HG03571 (cell line): ENCODE measurements around the gene DYNLT2.
A peak's percentile ranks its signal among the peaks of the same experiment; 100 is the strongest.

Experiments
- ATAC-seq: cut with Tn5 transposase; IDR thresholded peaks from one replicate; pipeline ENCODE4 v1.9.1; 2021; ENCODE audit not compliant: unreplicated experiment

Gene DYNLT2, protein sequence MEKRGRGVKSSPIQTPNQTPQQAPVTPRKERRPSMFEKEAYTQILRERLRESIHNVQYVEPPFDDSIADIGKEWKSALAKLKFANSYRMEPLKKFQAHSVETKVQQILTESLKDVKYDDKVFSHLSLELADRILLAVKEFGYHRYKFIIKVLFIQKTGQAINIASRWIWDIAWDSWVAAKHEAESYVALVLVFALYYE

DNA sequence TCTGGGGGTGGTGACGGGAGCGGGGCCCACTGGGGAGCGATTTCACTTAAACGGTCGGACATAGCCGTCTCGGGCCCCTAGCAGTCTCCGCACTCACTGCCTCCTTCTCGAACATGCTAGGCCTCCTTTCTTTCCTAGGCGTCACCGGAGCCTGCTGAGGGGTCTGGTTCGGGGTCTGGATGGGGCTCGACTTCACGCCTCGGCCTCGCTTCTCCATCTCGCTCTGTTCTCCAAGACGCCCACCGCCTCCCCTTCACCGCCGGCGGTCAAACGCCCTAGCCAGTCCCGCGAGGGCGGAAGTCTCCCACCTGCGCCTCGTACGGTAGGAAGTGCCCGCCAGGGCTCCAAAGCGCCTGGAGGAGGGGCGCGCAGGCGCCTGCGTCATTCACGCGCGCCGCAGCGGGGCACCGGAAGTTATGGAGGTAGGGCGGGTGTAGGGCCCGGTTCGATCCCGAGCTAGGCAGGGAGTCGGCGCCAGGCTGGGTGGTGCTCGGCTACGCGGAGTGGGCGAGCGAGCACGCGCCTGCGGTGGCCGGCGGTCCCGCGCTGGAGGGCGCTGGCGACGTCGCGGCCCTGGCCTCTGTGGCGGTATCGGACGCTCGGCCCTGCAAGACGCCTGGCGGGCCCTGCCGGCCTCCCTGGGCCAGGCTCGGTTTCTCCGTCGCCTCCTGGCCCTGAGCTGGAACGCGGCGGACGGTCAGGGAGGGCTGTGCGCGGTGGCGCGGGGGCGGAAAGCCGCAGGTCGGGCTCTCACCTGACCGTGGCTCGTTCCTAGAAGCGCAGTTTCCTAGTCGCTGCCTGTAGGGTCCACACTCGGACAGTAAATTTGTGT lies at the start of gene DYNLT2, which contains the start of gene ERMARD:
DYNLT2 (minus strand) TSS at position 331 of the 832 bp plus-strand sequence; CDS start at position 217, 114 bp downstream.
ERMARD (plus strand) TSS at position 381 of the 832 bp plus-strand sequence; CDS start at position 417, 36 bp downstream.
- peak; percentile 97 for ATAC-seq

DNA sequence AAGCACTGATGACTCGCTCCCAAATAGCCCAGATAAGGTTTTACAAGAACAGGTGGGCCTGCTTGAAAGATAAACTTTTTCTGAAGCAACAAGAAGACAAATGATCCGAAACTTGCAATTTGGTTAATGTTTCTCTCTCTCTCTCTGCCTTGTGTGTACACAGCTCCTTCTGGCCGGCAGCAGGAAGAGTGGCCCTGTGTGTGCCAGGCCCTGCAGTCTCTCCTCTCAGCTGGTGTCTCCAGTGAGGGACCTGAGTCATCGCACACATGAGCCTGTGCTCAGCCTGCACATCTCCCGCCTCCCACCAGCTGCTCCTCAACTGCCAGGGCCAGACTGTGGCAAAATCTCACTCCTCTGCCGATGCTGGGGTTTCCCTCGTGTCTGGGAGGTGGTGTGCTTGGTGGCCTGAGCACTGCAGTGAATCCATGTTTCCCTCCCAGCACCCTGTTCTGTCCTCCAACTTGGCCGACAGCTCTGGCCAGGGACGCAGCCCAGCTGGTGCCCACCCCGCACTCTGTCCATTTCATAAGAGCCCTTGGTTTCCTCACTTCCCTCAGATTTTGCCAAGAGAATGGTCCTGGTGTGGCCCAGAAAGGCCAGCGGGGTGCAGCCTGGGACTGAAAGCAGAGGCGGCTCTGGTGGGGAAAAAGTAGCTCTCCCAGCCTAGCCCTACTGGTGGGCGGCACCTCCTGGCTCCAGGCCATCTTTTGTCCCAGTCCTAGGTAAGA lies 49.5 kb upstream of the DYNLT2 start:
- no peak for ATAC-seq

DNA sequence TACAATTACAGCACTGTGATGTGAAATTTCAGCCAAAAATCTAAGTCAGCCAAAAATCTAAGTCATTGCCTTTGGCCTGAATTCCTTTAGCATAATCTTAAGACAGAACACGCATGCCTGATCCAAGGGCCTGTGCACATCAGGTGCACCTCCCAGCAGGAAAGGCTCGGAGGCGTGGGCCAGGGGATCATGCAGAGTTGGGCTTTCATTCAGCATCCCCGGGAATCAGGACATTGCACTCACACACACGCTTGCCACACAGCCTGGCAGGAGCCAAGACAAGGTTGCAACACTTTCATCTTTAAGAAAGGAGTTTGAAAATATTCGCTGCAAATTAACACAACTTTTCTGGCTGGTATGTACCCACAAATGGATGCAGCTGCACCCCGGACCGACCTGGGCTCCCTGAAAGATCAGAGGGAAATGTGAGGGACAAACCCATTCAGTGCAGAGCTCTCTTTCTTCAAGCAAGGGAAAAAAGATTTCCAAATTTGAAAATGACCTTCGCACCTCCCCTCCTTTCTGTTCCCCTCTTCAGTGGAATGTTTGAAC lies 48.8 kb upstream of the DYNLT2 start:
- no peak for ATAC-seq

DNA sequence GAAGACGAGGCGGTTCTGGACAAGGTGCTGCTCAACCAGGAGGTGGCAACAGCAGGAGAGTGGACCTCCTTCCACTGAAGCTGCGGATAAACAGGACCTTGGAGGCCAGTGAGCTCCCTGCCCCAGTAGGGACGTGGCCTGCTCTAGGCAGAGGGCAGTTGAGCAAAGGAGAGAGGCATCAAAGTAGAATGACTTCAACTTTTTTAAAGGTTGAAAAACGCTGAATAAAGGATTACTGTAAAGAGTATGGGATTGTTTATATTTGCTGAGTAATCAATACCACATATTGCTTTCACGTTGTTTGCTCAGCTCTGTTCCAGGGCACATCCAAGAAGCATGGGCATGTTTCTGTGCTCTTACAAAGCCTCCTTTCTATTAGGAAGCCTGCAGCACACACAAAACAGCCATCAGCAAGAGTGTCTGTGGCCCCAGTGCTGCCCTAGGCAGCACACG lies 48.1 kb upstream of the DYNLT2 start:
- ATAC-seq = no peak

DNA sequence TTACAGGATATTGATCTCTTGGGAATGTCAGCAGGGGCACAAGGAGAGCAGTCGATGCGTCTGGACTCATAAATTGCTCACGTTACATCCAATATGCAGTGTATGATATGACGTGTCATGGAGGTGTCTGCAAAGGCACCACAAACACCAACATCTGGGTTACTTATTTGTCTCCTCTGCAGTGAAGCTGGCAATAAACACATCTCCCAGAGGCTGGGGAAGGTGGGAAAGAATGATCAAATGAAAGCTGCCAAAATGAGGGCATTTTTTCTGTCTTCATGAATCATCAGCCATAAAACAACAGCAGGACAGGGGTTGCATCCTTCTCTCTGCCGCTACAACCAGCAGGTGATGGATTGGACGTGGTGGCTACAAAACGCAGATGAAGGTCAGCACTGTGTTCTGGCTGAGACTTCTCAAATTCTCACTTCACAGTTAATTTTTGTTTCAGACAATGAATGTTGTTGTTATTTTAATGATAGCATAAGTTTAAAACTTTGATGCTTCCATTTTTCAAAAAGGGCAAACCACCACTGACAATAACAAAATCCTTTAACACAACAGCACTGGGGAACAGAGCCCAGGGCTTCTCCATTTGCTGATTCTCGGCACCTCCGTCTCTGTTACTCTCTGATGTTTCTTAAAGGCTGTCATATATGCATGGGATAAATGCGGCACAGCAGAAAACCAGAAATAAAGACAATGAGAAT lies 47.5 kb upstream of the DYNLT2 start:
- no peak for ATAC-seq

DNA sequence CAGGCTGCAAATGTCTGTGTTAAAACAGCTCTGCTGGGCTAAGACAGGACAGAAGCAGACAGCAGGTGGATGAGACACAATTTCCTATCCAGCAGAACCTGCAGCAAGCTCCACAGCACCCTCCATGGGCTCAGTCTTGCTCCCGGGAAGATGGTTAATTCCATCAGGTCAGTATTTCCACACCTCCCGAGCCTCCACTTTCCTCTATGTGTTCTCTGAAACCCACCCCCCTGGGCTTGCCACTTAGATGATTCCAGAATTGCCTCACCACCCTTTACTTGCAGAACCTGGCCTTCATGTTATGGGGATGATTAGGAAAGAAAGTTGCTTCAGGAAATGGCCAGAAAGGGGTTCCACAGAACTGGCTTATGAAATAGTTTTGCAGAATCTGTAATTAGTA lies 43.8 kb upstream of the DYNLT2 start:
- no peak for ATAC-seq

DNA sequence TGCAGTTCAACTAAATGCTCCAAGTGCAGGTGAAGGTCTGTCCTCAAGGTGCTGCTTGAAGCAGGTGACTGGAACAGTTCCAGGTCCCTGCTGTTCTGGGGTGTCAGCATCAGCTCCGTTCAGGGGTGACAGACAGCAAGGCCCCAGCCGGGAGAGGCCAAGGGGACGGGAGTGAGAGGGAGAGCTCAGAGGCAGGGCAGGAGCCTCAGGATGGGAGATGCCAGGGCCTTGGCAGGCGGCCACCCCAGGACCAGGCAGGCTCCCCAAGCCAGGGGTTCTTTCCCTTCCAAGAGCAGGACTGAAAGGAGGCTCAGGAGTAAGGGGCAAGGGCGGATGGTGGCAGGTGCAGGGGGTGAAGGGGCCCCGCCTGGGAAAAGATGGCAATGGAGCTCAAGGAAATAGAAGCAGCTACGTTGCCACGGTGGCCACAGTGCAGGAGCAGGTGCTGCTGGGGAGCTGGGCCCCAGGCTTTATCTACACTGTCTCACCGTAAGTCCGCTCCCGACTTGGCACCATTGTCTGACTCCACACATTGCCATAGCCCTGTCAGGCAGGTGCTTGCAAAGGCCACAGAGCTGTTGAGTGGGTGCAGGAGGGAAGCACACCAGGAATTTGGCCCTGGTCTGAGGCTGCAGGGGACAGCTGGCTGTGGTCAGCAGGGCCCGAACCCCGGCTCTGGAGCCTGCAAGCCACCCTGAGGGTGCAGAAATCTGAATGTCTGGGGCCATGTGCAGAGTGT lies 43.1 kb upstream of the DYNLT2 start:
- no peak for ATAC-seq

DNA sequence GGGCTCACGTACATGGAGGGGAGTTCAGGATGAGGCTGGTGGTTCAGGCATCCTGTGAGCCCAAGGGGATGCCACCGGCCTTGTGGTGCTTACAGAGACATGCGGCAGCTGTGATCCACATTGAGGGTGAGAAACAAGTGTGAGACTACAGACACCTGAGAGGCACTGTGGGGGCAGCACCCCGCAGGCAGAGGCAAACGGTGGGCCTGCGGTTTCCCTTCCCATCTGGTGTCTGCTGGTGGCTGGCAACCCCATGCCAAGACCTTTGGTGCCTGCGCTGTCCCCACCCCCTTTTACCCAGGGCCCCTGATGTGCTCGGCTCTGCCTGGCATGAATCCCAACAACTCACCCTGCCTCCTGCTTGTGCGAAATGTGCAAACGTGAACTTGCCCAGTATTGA lies 42.0 kb upstream of the DYNLT2 start:
- no peak for ATAC-seq

DNA sequence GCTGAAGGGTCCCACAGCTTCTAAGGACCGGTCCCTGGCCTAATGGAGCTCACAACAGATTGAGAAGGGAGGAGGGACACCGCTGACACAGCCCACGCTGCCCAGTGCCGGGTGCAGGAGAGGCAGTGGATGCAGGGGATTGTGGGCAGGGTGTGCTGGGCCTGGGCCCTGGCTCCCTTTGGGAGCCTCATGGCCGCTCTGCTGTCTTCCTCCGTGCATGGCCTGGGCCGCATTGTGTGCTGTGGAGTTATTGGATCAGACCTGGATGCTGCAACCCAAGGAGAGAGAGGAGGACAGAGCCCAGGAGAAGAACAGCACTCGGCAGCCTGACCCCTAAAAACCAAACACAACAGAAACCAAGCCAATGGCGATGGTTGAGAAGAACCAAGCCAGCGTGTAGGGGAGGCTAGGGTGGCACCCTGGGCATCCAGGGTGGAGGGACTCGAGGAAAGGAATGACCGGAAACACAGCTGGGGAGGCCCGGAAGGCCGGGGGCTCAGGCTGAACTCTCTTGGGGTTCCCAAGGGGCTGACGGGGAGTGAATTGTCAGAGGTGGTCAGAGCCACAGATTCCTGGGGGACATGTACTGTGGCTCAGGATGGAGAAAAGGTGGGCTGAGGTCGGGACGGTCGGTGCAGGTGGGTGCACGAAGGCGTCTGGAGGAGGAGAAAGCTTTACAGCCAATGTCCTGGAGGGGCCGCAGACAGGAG lies 41.1 kb upstream of the DYNLT2 start:
- no peak for ATAC-seq

DNA sequence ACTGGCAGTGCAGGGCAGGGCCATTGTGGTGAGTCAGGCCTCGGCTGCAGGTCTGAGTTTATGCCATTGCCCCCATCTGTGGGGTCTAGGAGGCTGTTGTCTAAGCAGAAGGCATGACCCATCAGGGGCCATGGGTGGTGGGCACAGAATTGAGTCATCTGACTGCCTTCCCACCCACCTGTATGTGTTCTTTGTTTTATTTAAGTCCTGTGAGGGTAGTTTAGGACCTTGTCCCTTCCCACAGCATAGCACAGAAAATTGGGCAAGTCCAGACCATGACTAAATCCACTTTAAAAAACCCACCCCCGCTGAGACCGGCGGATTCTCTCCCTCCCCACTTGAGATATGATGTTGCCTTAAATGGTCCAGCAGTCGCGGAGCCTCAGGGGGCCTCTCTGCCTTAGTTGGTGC lies 40.4 kb upstream of the DYNLT2 start:
- no peak for ATAC-seq

DNA sequence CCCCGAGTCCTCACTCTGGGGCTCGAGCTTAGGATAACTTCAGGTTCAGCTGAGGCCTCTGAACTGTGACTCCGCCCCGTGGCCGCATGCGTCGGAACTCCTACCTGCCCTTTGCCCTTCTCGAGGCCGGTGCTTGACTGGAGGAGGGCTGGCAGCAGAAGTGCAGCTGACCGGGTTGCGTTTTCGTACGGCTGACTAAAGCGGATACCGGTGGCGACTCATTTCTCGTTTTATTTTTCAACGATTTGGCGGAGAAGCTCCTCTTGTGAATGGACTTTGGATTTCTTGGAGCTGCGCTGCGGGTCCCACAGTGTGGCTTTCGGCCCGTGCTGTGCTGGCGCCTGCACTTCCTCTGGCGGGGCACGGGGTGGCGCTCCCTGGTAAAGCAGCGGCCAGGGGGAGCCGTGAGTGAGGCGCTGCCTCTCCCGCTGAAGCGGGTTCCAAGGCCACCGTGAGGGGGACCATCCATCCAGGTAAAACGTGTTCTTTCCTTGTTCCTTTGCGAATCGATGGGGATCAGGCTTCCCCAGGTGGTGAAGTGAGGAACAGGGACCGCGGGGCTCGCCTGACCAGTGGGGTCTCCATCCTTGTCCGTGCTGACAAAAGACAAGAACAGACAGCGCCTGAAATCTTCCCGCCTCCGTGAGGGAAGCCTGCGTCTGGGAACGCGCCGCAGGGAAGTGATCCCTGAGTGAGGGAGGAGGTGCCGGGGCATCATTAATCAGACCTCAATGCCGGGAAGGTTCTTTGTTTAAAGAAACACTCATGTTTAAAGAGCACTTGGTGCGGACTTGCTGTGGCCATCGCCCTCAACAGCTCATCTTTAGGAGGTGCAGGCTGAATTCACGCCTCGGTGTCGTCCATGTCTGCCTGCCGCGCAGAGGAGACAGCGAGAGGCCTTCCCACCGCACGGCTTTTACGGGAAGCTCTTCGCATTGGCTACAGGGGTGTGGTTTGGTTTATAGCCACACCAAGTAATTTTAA lies 38.9 kb upstream of the DYNLT2 start:
- ATAC-seq = peak; percentile 93

DNA sequence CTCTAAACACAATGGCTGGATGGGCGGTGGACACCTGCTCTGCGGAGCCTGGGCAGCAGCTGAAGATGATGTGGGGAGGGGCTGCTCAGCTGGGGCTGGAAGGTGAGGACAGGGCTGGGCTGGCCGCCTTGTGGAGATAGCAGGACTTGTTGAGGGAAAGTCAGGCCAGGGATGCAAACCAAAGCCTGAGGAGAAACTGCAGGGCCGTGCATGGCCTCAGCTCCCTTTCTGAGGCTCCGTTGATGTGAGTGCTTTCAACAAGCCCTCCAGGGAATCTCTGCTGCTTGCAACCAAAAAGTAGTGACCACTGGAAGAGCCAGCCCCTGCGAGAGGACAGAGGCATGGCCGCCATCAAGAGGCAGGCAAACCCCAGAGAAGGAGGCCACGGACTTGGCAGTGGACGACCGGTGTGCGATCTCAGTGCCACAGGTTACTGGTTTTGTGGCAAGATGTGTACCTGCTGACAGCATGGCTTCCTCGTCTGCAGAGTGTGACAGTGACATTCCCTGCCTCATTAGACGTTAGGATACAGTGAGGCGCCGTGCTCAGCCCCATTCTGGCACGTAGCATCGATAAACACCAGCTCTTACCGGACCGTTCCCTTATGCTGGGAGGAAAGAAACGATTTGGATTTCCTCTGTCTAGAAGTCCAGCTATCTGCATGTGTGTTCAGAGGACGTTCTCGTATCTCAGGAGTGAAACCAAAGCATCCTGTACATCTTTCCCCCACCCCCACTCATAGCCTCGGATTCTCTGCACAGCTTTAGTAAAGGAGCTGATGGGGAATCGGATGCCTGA lies 38.0 kb upstream of the DYNLT2 start:
- no peak for ATAC-seq

DNA sequence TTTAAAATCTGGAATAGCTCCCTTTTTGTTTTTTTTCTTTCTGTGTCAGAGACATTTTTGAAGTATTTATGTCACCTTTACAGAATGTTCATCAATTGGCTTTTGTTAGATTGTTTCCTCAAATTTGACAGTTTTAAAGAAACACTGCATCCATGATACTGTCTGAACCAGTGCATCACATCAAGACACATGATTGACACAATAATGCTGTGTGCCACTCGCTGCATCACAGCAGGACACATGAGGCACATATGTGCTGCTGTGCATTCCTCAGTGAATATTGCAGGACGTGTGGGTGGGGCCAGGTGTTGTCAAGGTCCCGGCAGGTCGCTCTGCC lies 37.4 kb upstream of the DYNLT2 start:
- ATAC-seq = no peak

DNA sequence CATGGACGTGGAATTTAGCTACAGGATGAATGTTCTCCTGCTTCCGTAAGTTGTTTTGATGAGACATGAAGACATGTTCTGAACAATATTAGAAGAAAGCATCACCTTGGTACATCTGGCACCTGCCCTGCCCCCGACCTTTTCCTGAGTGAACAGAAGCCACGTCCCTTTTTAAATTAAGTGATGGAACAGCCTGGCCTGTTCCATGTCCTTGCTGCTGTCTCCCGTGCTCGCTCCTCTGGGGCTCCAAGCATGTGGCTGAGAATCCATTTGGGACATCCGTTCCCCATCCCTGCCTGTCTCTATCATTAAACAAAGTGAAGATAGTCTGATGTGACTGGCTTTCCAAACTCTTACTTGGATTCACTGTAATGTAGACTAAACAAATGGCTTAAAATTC lies 36.4 kb upstream of the DYNLT2 start:
- no peak for ATAC-seq

DNA sequence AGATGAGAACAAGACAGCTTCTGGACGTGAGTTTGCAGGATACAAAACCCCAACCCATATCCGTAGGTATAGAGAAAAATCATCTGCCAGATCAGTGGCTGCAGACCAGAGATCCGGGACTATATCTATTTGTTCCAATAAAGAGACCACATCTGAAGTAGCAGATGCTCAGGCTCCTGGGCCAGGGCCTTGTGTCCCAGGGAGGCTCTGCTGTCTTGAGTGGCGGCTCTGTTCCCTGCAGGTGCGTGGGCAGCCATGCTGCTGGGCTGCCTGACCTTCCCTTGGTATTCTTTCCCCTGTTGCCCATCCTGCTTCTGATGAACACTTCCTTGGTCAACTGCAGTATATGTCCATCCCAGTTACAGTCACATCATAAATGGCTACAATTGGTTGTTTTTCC lies 35.0 kb upstream of the DYNLT2 start:
- no peak for ATAC-seq

DNA sequence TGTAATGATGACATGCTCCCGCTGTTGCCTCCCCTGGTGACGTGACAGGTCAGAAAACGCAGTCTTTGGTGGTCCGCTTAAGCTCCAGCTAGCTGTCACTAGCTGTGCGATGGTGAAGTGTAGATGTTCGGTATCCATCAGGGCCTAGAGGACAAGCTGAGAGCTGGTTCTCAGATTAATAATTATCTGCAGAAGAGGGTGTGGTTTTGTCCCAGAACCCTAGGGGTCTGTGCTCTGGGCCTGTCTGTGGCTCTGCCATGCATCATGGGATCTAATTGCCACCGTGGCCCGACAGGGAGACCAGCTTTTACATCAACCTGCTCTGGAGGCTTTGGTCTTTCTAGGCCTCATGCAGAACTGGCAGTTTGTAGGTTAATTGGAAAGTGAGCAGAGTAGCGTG lies 34.2 kb upstream of the DYNLT2 start:
- ATAC-seq = no peak

DNA sequence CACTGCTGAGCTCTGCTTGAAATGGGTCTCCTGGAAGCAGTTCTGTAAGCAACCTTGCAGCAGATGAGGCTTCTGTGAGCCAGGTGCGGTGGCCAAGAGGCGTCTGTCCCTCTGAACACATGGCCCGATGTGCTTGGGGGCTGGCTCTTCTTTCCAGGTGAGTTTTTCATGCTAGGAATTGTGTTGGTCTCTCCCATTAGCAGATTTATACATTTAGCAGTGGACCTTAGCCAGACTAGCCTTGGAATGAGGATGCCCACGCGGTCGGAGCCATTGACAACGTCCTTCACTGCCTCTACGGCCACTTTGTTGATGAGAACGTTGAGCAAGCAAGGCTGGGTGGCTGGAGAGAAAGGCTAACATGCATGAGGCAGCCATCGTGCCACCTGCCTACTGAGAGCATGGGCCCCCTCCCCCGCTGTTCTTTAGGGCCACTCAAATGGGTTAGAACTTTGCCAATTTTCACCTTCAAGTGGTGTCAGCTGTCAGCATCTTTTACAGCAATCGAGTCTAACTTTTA lies 33.5 kb upstream of the DYNLT2 start:
- no peak for ATAC-seq
